Astrocyte (in vitro differentiated cells and primary cell): ENCODE measurements around the gene UBN2.

Experiments
- EZH2 ChIP-seq: IDR thresholded peaks from 2 replicates; pipeline ENCODE4 v1.6.1; 2012; ENCODE audit warnings: mild to moderate bottlenecking, low read length, inconsistent platforms; ENCODE audit not compliant: insufficient read depth
- TF ChIP-seq, protein P1 (sequence below): IDR thresholded peaks from 2 replicates; pipeline ENCODE4 v1.5.1; 2011; ENCODE audit warnings: low read depth, mild to moderate bottlenecking, inconsistent platforms, low read length, moderate library complexity; ENCODE audit not compliant: insufficient read depth

DNA sequence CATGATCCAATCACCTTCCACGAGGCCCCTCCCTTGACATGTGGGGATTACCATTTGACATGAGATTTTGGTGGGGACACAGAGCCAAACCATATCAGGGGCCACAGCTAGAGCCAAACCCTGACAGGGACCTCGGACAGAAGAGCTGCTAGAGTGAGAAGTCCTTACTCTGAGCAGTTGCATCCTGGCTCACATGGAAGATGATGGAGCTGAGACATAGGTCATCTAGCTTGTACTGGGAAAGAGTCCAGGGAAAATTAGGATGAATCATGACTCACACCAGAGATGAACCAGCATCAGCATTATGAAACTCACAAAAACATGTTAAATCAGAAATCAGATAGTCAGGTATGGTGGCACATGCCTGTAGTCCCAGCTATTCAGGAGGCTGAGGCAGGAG is 97.3 kb downstream of the UBN2 start:
- TF ChIP-seq, protein P1, sequence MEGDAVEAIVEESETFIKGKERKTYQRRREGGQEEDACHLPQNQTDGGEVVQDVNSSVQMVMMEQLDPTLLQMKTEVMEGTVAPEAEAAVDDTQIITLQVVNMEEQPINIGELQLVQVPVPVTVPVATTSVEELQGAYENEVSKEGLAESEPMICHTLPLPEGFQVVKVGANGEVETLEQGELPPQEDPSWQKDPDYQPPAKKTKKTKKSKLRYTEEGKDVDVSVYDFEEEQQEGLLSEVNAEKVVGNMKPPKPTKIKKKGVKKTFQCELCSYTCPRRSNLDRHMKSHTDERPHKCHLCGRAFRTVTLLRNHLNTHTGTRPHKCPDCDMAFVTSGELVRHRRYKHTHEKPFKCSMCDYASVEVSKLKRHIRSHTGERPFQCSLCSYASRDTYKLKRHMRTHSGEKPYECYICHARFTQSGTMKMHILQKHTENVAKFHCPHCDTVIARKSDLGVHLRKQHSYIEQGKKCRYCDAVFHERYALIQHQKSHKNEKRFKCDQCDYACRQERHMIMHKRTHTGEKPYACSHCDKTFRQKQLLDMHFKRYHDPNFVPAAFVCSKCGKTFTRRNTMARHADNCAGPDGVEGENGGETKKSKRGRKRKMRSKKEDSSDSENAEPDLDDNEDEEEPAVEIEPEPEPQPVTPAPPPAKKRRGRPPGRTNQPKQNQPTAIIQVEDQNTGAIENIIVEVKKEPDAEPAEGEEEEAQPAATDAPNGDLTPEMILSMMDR = no peak
- TF ChIP-seq EZH2 = no peak
